Measurements from ENCODE around the gene SLC16A2. TPM values are rescaled to one million over a fixed set of nuclear protein-coding genes. Genes with fewer than 3 reads are reported as not detected.
"Not testable (repeated sequence)": the region's sequence is repeated elsewhere in the genome, so short reads cannot be mapped to it uniquely, and the experiment has no call there.

The SLC16A2 gene
- total RNA-seq, 3 donors from 2014 or later: 1.3 to 7.9 (median 2.3) TPM

DNA sequence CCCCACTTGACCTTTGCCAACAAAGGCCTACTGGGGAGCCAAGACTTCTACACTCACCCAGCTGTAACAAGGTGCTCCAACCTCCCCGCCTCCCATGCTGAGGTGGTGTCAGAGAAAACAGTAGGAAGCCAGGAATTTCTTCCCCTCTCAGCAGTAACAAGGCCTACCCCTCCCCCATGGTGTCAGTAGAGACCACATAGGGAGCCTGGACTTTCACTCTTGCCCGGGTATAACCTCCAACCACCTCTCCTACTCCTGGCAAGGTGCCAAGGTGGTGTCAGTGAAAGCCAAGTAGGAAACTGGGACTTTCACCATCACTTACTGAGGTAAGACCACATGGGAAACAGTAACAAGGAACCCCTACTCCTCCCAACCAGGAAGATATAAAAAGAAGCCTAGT lies 93.1 kb downstream of the SLC16A2 start:
- intact Hi-C loops (cut with DNase I, micrococcal nuclease): no loop called here
- ATAC-seq (no peak), DNase-seq (peak in 1 of 3 donors; percentile 3)
- TF ChIP-seq, protein P1, sequence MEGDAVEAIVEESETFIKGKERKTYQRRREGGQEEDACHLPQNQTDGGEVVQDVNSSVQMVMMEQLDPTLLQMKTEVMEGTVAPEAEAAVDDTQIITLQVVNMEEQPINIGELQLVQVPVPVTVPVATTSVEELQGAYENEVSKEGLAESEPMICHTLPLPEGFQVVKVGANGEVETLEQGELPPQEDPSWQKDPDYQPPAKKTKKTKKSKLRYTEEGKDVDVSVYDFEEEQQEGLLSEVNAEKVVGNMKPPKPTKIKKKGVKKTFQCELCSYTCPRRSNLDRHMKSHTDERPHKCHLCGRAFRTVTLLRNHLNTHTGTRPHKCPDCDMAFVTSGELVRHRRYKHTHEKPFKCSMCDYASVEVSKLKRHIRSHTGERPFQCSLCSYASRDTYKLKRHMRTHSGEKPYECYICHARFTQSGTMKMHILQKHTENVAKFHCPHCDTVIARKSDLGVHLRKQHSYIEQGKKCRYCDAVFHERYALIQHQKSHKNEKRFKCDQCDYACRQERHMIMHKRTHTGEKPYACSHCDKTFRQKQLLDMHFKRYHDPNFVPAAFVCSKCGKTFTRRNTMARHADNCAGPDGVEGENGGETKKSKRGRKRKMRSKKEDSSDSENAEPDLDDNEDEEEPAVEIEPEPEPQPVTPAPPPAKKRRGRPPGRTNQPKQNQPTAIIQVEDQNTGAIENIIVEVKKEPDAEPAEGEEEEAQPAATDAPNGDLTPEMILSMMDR (IDR thresholded peaks at IDR 0.05): no peak
- H3K4me3 ChIP-seq: no peak overlapping the region
- H3K4me1 ChIP-seq (ENCODE audit: low read depth): no peaks in the 10 kb centered on the region
- no peaks in the 10 kb centered on the region for H3K36me3 ChIP-seq (ENCODE audit: low read depth)
- H3K9me3 ChIP-seq: no peaks in the 10 kb centered on the region

GRCh38 chrX:74515356-74515755 lies 94.1 kb downstream of the SLC16A2 start:
- ATAC-seq (no peak), DNase-seq (no peak)
- TF ChIP-seq, protein P1 (IDR thresholded peaks at IDR 0.05): no peak
- H3K9me3 ChIP-seq: no peaks in the 10 kb centered on the region
- no peaks in the 10 kb centered on the region for H3K4me1 ChIP-seq (ENCODE audit: low read depth)
- no peaks in the 10 kb centered on the region for H3K36me3 ChIP-seq (ENCODE audit: low read depth)
- H3K4me3 ChIP-seq: no peak overlapping the region
- intact Hi-C loops (cut with DNase I, micrococcal nuclease): no loop called here

DNA sequence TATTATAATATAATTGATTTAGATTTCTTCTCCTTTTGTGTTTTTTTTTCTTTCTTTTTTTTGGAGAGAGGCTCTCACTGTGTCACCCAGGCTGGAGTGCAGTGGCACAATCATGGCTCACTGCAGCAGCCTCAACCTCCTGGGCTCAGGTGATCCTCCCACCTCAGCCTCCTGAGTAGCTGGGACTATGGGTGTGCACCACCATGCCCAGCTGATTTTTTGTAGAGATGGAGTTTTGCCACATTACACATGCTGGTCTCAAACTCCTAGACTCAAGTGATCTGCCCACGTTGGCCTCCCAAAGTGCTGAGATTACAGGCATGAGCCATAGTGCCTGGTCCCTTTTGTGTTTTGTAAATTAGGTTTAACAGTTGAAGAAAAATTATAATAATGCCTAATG lies 94.7 kb downstream of the SLC16A2 start:
- H3K9me3 ChIP-seq; ATAC-seq; H3K4me3 ChIP-seq; intact Hi-C loops (cut with DNase I, micrococcal nuclease); H3K4me1 ChIP-seq (ENCODE audit: low read depth); DNase-seq; H3K36me3 ChIP-seq (ENCODE audit: low read depth): not testable (repeated sequence)

DNA sequence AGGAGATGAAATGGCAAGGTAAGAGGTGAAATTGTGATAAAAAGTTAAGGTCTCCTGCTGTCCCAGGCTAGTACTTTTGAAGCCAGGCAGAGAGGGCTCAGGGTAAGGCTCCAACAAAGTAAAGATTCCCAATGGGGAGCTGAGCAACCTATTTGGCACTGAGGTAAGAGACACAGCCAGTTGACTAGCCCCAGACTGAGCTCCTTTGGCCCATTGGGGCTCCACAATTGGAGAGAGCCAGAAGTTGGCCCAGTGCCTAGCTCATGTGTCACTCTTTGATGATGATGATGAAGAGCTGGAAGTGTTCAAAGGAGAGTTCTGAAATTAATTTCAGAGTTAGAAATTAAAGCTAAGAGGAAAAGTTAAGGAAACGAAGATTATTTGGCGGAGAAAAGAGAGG lies 98.6 kb downstream of the SLC16A2 start:
- no peaks in the 10 kb centered on the region for H3K4me1 ChIP-seq (ENCODE audit: low read depth)
- intact Hi-C loops (cut with DNase I, micrococcal nuclease): no loop called here
- H3K9me3 ChIP-seq: no peaks in the 10 kb centered on the region
- TF ChIP-seq, protein P1 (IDR thresholded peaks at IDR 0.05): no peak
- ATAC-seq (no peak), DNase-seq (no peak)
- no peak overlapping the region for H3K4me3 ChIP-seq
- H3K36me3 ChIP-seq (ENCODE audit: low read depth): no peaks in the 10 kb centered on the region

DNA sequence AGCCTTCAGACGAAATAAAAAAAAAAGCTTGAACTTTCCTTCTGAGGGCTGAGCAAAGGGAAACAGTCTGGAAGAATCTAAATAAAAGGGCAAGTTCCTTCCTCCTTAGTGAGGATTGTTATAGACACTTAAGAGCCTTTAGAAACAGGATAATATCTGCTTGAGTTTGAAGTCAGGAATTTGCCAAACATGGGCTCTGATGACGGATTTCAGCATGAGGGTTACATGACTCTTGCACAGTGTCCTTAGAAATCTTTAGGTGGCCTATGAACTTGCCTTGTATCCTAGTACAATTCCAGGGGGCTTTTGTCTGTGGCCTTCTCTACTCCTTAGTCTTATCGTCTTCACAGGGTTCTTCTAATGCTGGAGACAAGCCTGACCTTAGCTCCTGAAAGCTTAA lies 99.0 kb downstream of the SLC16A2 start:
- no peaks in the 10 kb centered on the region for H3K36me3 ChIP-seq (ENCODE audit: low read depth)
- TF ChIP-seq, protein P1 (IDR thresholded peaks at IDR 0.05): no peak
- no peaks in the 10 kb centered on the region for H3K4me1 ChIP-seq (ENCODE audit: low read depth)
- no peak overlapping the region for H3K4me3 ChIP-seq
- ATAC-seq (no peak), DNase-seq (no peak)
- H3K9me3 ChIP-seq: no peaks in the 10 kb centered on the region
- intact Hi-C loops (cut with DNase I, micrococcal nuclease): no loop called here

GRCh38 chrX:74520896-74521295 lies 99.6 kb downstream of the SLC16A2 start:
- Histone ChIP-seq H3K9me3 (no peaks in the 10 kb centered on the region), H3K4me1 (ENCODE audit: low read depth) (no peaks in the 10 kb centered on the region), H3K36me3 (ENCODE audit: low read depth) (no peaks in the 10 kb centered on the region), H3K4me3 (no peak overlapping the region)
- intact Hi-C loops (cut with DNase I, micrococcal nuclease): no loop called here
- DNase-seq: no peak
- no peak for ATAC-seq
- TF ChIP-seq, protein P1 (IDR thresholded peaks at IDR 0.05): no peak

All from mucosa of descending colon (tissue), 3 donors.